NB4 (cell line): ENCODE results near the gene CHTF18.

Experiments
- DNase-seq: peaks from one replicate; pipeline ENCODE4 v3.0.0; 2010; ENCODE audit warnings: low read depth
- H3K4me3 ChIP-seq: one replicate; pipeline ENCODE4 v1.5.1; 2011; ENCODE audit warnings: mild to moderate bottlenecking, low read depth, low read length, moderate library complexity
- CTCF ChIP-seq: IDR thresholded peaks from one replicate; pipeline ENCODE4 v1.5.1; 2012; ENCODE audit warnings: low read depth, low read length
- MYC ChIP-seq: IDR thresholded peaks from 2 replicates; pipeline ENCODE4 v1.6.1; 2011; ENCODE audit warnings: low read depth, low read length
- POLR2A ChIP-seq: IDR thresholded peaks from 2 replicates; pipeline ENCODE4 v1.6.1; 2011; ENCODE audit warnings: mild to moderate bottlenecking; ENCODE audit not compliant: insufficient read length; ENCODE audit errors: extremely low read depth
- TF ChIP-seq, protein P1 (sequence below): IDR thresholded peaks from 2 replicates; pipeline ENCODE4 v1.6.1; 2011; ENCODE audit warnings: low read depth, low read length

Gene CHTF18

GRCh38 chr16:794853-795466 lies 6.5 kb downstream of the CHTF18 start:
- no peak for DNase-seq
- H3K4me3 ChIP-seq: no peak overlapping the region
- TF ChIP-seq POLR2A (no peak), MYC (no peak), CTCF (no peak)
- TF ChIP-seq, protein P1, sequence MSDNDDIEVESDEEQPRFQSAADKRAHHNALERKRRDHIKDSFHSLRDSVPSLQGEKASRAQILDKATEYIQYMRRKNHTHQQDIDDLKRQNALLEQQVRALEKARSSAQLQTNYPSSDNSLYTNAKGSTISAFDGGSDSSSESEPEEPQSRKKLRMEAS: no peak

DNA sequence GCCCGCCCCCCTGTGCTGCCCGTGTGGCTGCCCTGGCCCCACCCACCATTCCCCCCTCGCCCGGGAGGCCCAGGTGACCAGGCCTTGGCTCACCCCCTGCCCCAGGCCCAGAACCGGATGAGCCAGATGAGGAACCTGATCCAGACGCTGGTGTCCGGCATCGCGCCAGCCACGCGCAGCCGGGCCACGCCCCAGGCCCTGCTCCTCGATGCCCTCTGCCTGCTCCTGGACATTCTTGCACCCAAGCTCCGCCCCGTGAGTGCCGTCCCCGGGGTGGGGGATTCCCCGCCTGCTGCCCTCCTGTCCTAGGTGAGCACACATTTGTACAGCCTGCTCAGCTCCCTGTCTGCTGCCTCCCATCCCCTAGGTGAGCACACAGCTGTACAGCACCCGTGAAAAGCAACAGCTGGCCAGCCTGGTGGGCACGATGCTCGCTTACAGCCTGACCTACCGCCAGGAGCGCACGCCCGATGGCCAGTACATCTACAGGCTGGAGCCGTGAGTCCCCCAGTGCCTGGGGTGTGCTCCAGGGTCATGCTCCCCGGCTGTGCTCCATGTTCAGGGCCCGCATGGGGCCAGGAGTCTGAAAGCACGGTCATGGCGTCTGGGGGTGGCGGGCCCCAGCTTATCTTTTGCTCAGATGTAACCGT lies 7.3 kb downstream of the CHTF18 start:
- TF ChIP-seq, protein P1: no peak
- TF ChIP-seq MYC (no peak), POLR2A (no peak), CTCF (no peak)
- no peak for DNase-seq

DNA sequence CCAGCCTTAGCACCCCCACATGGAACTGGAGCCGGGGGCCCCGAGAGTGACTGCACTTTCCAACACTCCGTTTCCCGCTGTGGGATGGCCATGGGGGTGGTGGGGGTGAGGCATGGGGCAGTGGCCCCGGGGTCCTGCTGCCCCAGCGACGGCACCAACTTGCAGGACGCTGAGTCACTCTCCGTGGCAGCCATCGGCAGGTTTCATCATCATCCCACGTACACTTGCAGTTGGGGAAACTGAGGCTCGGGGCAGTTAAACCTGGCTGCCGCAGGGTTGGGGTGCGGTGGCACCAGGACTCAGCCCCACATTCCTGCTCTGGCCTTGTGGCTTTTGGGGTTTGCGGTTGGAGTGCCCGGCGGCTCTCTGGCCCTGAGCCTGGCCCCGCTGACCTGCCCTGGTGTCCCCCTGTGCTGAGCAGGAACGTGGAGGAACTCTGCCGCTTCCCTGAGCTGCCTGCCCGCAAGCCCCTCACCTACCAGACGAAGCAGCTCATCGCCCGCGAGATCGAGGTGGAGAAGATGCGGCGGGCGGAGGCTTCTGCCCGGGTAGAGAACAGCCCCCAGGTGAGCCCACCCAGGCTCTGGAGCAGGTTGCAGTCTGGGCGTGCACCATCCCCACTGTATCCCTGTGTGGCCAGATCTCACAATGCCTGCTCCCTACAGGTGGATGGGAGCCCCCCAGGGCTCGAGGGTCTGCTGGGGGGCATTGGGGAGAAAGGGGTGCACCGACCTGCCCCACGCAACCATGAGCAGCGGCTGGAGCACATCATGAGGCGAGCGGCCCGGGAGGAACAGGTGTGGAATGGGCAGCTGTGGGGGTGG lies 8.1 kb downstream of the CHTF18 start:
- TF ChIP-seq MYC (no peak), POLR2A (no peak), CTCF (no peak)
- TF ChIP-seq, protein P1: no peak
- DNase-seq: no peak
- no peak overlapping the region for H3K4me3 ChIP-seq

More for the DNA sequence above, 7.3 kb downstream of the CHTF18 start:
- H3K4me3 ChIP-seq: no peak overlapping the region

GRCh38 chr16:797120-797420 lies 8.7 kb downstream of the CHTF18 start:
- no peak overlapping the region for H3K4me3 ChIP-seq
- no peak for DNase-seq
- TF ChIP-seq MYC (no peak), POLR2A (no peak), CTCF (no peak)
- TF ChIP-seq, protein P1: no peak

- DNase-seq: no peak
- TF ChIP-seq POLR2A: no peak
- TF ChIP-seq MYC: no peak
- TF ChIP-seq, protein P1: no peak
- no peak for TF ChIP-seq CTCF
- H3K4me3 ChIP-seq: no peak overlapping the region
These were observed 9.3 kb downstream of the CHTF18 start for GRCh38 chr16:797686-798085.
